ENCODE measurements around the gene METTL15. TPM values are rescaled to one million over a fixed set of nuclear protein-coding genes. Genes with fewer than 3 reads are reported as not detected.

The METTL15 gene
- total and polyA plus RNA-seq, 2 experiments from 2014 or later, result 9.0 to 19.8 TPM

GRCh38 chr11:28289444-28289843, 181.3 kb downstream of the METTL15 start:
- H3K4me2 ChIP-seq, result no peak overlapping the region
- no peaks in the 10 kb centered on the region for H3K79me2 ChIP-seq (replicated peaks; ENCODE audit: insufficient read depth)
- Mint-ChIP-seq H3K4me1 (no peaks in the 10 kb centered on the region), H3K27ac (no peak overlapping the region), H3K9me3 (no peaks in the 10 kb centered on the region; the same call in 2 of the 3 replicates), H3K4me3 (no peak overlapping the region), H3K27me3 (ENCODE audit: insufficient read depth, low read depth, poor library complexity) (no peaks in the 10 kb centered on the region), H3K36me3 (ENCODE audit: low read depth) (peaks cover 6% of the 10 kb centered on the region; the same call in 2 of the 3 replicates)
- no peak overlapping the region for H2AFZ ChIP-seq
- no peaks in the 10 kb centered on the region for H3K36me3 ChIP-seq (ENCODE audit: insufficient read depth)
- H3K4me3 ChIP-seq, result no peak overlapping the region
- H3K27ac ChIP-seq (ENCODE audit: low read depth), result no peak overlapping the region
- no peaks in the 10 kb centered on the region for H3K27me3 ChIP-seq (ENCODE audit: insufficient read depth)
- no peaks in the 10 kb centered on the region for H3K9me2 ChIP-seq (ENCODE audit: insufficient read depth)
- no peak for DNase-seq (ENCODE audit: low spot score)
- H3K4me1 ChIP-seq (ENCODE audit: insufficient read depth), result no peaks in the 10 kb centered on the region
- ATAC-seq, result no peak
- TF ChIP-seq STAT1 (IDR thresholded peaks at IDR 0.05; ENCODE audit: unreplicated experiment), result no peak
- TF ChIP-seq ZNF462 (CRISPR knock-in tag; IDR thresholded peaks at IDR 0.05), result no peak
- TF ChIP-seq ZNF114 (CRISPR knock-in tag; IDR thresholded peaks at IDR 0.05), result no peak
- TF ChIP-seq EZH2 (IDR thresholded peaks at IDR 0.05; ENCODE audit: low read depth, unreplicated experiment), result no peak
- no peak for TF ChIP-seq REST (IDR thresholded peaks at IDR 0.05; ENCODE audit: unreplicated experiment)
- no peak for TF ChIP-seq CTCF (conservative IDR thresholded peaks at IDR 0.05; ENCODE audit: low read depth in 2 of 2)
- no peak for TF ChIP-seq CREB1 (CRISPR knock-in tag; IDR thresholded peaks at IDR 0.05; ENCODE audit: low read depth)
- no peak for TF ChIP-seq ETS1 (IDR thresholded peaks at IDR 0.05)
- TF ChIP-seq EZH2phosphoT487 (IDR thresholded peaks at IDR 0.05; ENCODE audit: unreplicated experiment), result no peak
- no peak for TF ChIP-seq POLR2AphosphoS5 (IDR thresholded peaks at IDR 0.05; ENCODE audit: low read depth)
- no peak for TF ChIP-seq ZNF331 (CRISPR knock-in tag; IDR thresholded peaks at IDR 0.05; ENCODE audit: low read depth)
- TF ChIP-seq NANOG (IDR thresholded peaks at IDR 0.05; ENCODE audit: borderline replicate concordance), result no peak
- TF ChIP-seq JUNB (IDR thresholded peaks at IDR 0.05; ENCODE audit: unreplicated experiment), result no peak
- no peaks in the 10 kb centered on the region for H3F3A ChIP-seq (replicated peaks; ENCODE audit: low read depth)
- no peaks in the 10 kb centered on the region for H4K20me1 ChIP-seq (replicated peaks; ENCODE audit: insufficient read depth)

Data from GM23338 (cell line).